NCI-H1092 treated with DMSO at 0.1 percent for 48 hours (cell line): ENCODE results near the gene LPAR6.

Experiments used
- DNase-seq: peaks from one replicate; lab custom pipeline; 2025; lab: John Stamatoyannopoulos, UW

The LPAR6 gene

GRCh38 chr13:48369988-48370387 is 42.9 kb downstream of the LPAR6 start:
- DNase-seq, result no peak
